HG02678 (cell line): Measurements from ENCODE around the gene SNAP47.
"Not testable (repeated sequence)": the region's sequence is repeated elsewhere in the genome, so short reads cannot be mapped to it uniquely, and the experiment has no call there.

Source experiments
- ATAC-seq: cut with Tn5 transposase; IDR thresholded peaks from one replicate; pipeline ENCODE4 v1.9.1; 2021; ENCODE audit warnings: mild to moderate bottlenecking, moderate library complexity; ENCODE audit not compliant: unreplicated experiment

Gene SNAP47

GRCh38 chr1:227734856-227735538 is at the start of gene SNAP47, which contains the start of gene JMJD4:
TSS of gene SNAP47 (plus strand) at chr1:227735435. CDS start at chr1:227747737, 12,302 bp downstream.
TSS of gene JMJD4 (minus strand) at chr1:227735302. CDS start at chr1:227735273, 29 bp downstream.
- ATAC-seq = peak; percentile 95

GRCh38 chr1:227685807-227686206 is 49.4 kb upstream of the SNAP47 start:
- no peak for ATAC-seq

- no peak for ATAC-seq
Observed at GRCh38 chr1:227697321-227697864, 37.8 kb upstream of the SNAP47 start.

GRCh38 chr1:227701631-227702030 is 33.6 kb upstream of the SNAP47 start:
- not testable (repeated sequence) for ATAC-seq

- ATAC-seq = no peak
Observed at GRCh38 chr1:227707846-227708245, 27.4 kb upstream of the SNAP47 start.

- ATAC-seq = no peak
Observed at GRCh38 chr1:227709451-227709850, 25.8 kb upstream of the SNAP47 start.

GRCh38 chr1:227710474-227710873 is 24.8 kb upstream of the SNAP47 start:
- ATAC-seq = not testable (repeated sequence)

GRCh38 chr1:227712648-227713047 is 22.6 kb upstream of the SNAP47 start:
- ATAC-seq = no peak

- ATAC-seq = no peak
Observed at GRCh38 chr1:227718932-227719331, 16.3 kb upstream of the SNAP47 start.

GRCh38 chr1:227723474-227723873 is 11.8 kb upstream of the SNAP47 start:
- ATAC-seq = no peak

- ATAC-seq = no peak
Observed at GRCh38 chr1:227725046-227725445, 10.2 kb upstream of the SNAP47 start.

- no peak for ATAC-seq
Observed at GRCh38 chr1:227726318-227726717, 8.9 kb upstream of the SNAP47 start.

GRCh38 chr1:227726924-227727599 is 8.2 kb upstream of the SNAP47 start:
- no peak for ATAC-seq

- ATAC-seq = peak; percentile 39
Observed at GRCh38 chr1:227728059-227728891, 7.0 kb upstream of the SNAP47 start.

GRCh38 chr1:227728892-227729143 is 6.4 kb upstream of the SNAP47 start:
- no peak for ATAC-seq

GRCh38 chr1:227729144-227729880 is 5.9 kb upstream of the SNAP47 start:
- ATAC-seq = peak; percentile 2

- no peak for ATAC-seq
Observed at GRCh38 chr1:227729881-227730629, 5.2 kb upstream of the SNAP47 start.

GRCh38 chr1:227730630-227731151 is 4.5 kb upstream of the SNAP47 start:
- no peak for ATAC-seq

- no peak for ATAC-seq
Observed at GRCh38 chr1:227731241-227731677, 4.0 kb upstream of the SNAP47 start.
